Measurements from ENCODE around the gene TSPAN14. TPM values are rescaled to one million over a fixed set of nuclear protein-coding genes. Genes with fewer than 3 reads are reported as not detected.

Gene TSPAN14
- total RNA-seq, 4 donors from 2014 or later = 37.1 to 110 (median 66.1) TPM

- H3K36me3 ChIP-seq = no peaks in the 10 kb centered on the region
- no peak overlapping the region for H3K4me3 ChIP-seq
- DNase-seq = no peak
- no peaks in the 10 kb centered on the region for H3K4me1 ChIP-seq
- intact Hi-C loops (cut with DNase I; ENCODE audit: low total_unique reads) = no loop called here
- TF ChIP-seq POLR2A (IDR thresholded peaks at IDR 0.05) (no peak), CTCF (IDR thresholded peaks at IDR 0.05) (no peak)
- no peaks in the 10 kb centered on the region for H3K27me3 ChIP-seq
- no peaks in the 10 kb centered on the region for H3K9me3 ChIP-seq
- no peak overlapping the region for H3K27ac ChIP-seq
Measured at GRCh38 chr10:80545258-80545881, 91.3 kb downstream of the TSPAN14 start.

- Histone ChIP-seq H3K4me1 (no peaks in the 10 kb centered on the region), H3K4me3 (no peak overlapping the region), H3K27ac (no peak overlapping the region), H3K9me3 (no peaks in the 10 kb centered on the region), H3K36me3 (no peaks in the 10 kb centered on the region), H3K27me3 (no peaks in the 10 kb centered on the region)
- TF ChIP-seq CTCF (IDR thresholded peaks at IDR 0.05) (no peak), POLR2A (IDR thresholded peaks at IDR 0.05) (no peak)
- intact Hi-C loops (cut with DNase I; ENCODE audit: low total_unique reads) = no loop called here
- DNase-seq = no peak
Measured at GRCh38 chr10:80552151-80552646, 98.1 kb downstream of the TSPAN14 start.

- Histone ChIP-seq H3K27me3 (no peaks in the 10 kb centered on the region), H3K4me1 (no peaks in the 10 kb centered on the region), H3K4me3 (no peak overlapping the region), H3K27ac (no peak overlapping the region), H3K36me3 (no peaks in the 10 kb centered on the region), H3K9me3 (no peaks in the 10 kb centered on the region)
- DNase-seq = no peak
- intact Hi-C loops (cut with DNase I; ENCODE audit: low total_unique reads) = no loop called here
- TF ChIP-seq CTCF (IDR thresholded peaks at IDR 0.05) (no peak), POLR2A (IDR thresholded peaks at IDR 0.05) (no peak)
Measured at GRCh38 chr10:80553436-80553835, 99.3 kb downstream of the TSPAN14 start.

GRCh38 chr10:80554050-80554449 is 99.9 kb downstream of the TSPAN14 start:
- H3K4me3 ChIP-seq = no peak overlapping the region
- no peak for DNase-seq
- no peak overlapping the region for H3K27ac ChIP-seq
- H3K9me3 ChIP-seq = no peaks in the 10 kb centered on the region
- no peaks in the 10 kb centered on the region for H3K4me1 ChIP-seq
- TF ChIP-seq CTCF (IDR thresholded peaks at IDR 0.05) = no peak
- no peak for TF ChIP-seq POLR2A (IDR thresholded peaks at IDR 0.05)
- intact Hi-C loops (cut with DNase I; ENCODE audit: low total_unique reads) = no loop called here
- no peaks in the 10 kb centered on the region for H3K27me3 ChIP-seq
- H3K36me3 ChIP-seq = no peaks in the 10 kb centered on the region

GRCh38 chr10:80555415-80555814 is 101.3 kb downstream of the TSPAN14 start:
- no peaks in the 10 kb centered on the region for H3K4me1 ChIP-seq
- no peaks in the 10 kb centered on the region for H3K36me3 ChIP-seq

More at GRCh38 chr10:80555415-80555814, 101.3 kb downstream of the TSPAN14 start:
- H3K9me3 ChIP-seq = no peaks in the 10 kb centered on the region
- DNase-seq = no peak
- no peak for TF ChIP-seq POLR2A (IDR thresholded peaks at IDR 0.05)
- no peak for TF ChIP-seq CTCF (IDR thresholded peaks at IDR 0.05)
- H3K27ac ChIP-seq = no peak overlapping the region
- intact Hi-C loops (cut with DNase I; ENCODE audit: low total_unique reads) = no loop called here
- no peak overlapping the region for H3K4me3 ChIP-seq
- no peaks in the 10 kb centered on the region for H3K27me3 ChIP-seq
